Measurements from ENCODE around the gene ACBD4. TPM values are rescaled to one million over a fixed set of nuclear protein-coding genes. Genes with fewer than 3 reads are reported as not detected.
"Not testable (repeated sequence)": the region's sequence is repeated elsewhere in the genome, so short reads cannot be mapped to it uniquely, and the experiment has no call there.

The ACBD4 gene
- total and polyA plus RNA-seq, 2 donors (not counting 3 experiments of a cell fraction or from before 2014, with no cell fraction given) = 4.5 to 7.5 TPM

GRCh38 chr17:45123930-45124796 is 11.3 kb upstream of the ACBD4 start:
- no peak overlapping the region for H3K9ac ChIP-seq (replicated peaks; ENCODE audit: extremely low read depth, insufficient read depth, low read length)
- H3K9me1 ChIP-seq (replicated peaks; ENCODE audit: control insufficient read depth, extremely low read depth, insufficient read depth, low read length) = no peaks in the 10 kb centered on the region
- peak overlapping the region; percentile 59 for H3K27ac ChIP-seq (ENCODE audit: insufficient read depth, low read depth, low read length)
- H3K36me3 ChIP-seq (ENCODE audit: control insufficient read depth in 2 of 2, extremely low read depth in 1 of 2, insufficient read depth in 2 of 2, low read length in 2 of 2) = peaks cover 0 to 2% of the 10 kb centered on the region in 2 experiments
- ChIA-PET POLR2A (interaction anchor here (0.6 kb wide), 1 partner anchor 57 kb away, joined by 3 read pairs; no protein-coding TSS in a partner anchor), CTCF (interaction anchor here (1.0 to 3.8 kb wide), 6 partner anchors 9 to 346 kb away, joined by 3 to 20 read pairs (median 6); partner anchors contain the start of gene ACBD4)
- no peaks in the 10 kb centered on the region for H3K9me3 ChIP-seq (replicated peaks; ENCODE audit: control insufficient read depth, insufficient read depth, low read length)
- dilution Hi-C loops (cut with MboI; ENCODE audit: extremely low pct_ligation_motif_present, low sequenced_read_pairs) (no loop called here), intact Hi-C loops (cut with micrococcal nuclease) (loop anchor here (1.0 kb wide), 1 partner anchor 8 kb away; the partner anchor contains the start of gene PLCD3)
- TF ChIP-seq MYC (IDR thresholded peaks at IDR 0.05; ENCODE audit: low read depth, low read length) (no peak), POLR2AphosphoS5 (IDR thresholded peaks at IDR 0.05; ENCODE audit: insufficient read depth, low read depth, low read length) (peak; percentile 92), POLR2A (IDR thresholded peaks at IDR 0.05; ENCODE audit: low read depth, low read length) (peak; percentile 34), MAX (IDR thresholded peaks at IDR 0.05; ENCODE audit: insufficient read depth, insufficient read length) (no peak), FOS (IDR thresholded peaks at IDR 0.05; ENCODE audit: borderline replicate concordance, insufficient read depth, low read length) (peak; percentile 98), CTCF (IDR thresholded peaks at IDR 0.05; ENCODE audit: extremely low read depth in 1 of 2, insufficient read depth in 1 of 2, low read depth in 1 of 2, low read length in 2 of 2) (no peak), JUN (IDR thresholded peaks at IDR 0.05; ENCODE audit: borderline replicate concordance, insufficient read depth, insufficient read length, low read depth) (peak; percentile 96)
- H3K27me3 ChIP-seq (ENCODE audit: control insufficient read depth in 2 of 2, insufficient read depth in 2 of 2, low read length in 2 of 2) = no peaks in the 10 kb centered on the region
- FAIRE-seq (peak; percentile 99), DNase-seq (ENCODE audit: low read depth, low spot score) (peak; percentile 90)
- H4K20me1 ChIP-seq (replicated peaks; ENCODE audit: control insufficient read depth, extremely low read depth, insufficient read depth, low read length) = no peaks in the 10 kb centered on the region
- no peak overlapping the region for H3K4me3 ChIP-seq (replicated peaks in 1 of 3; ENCODE audit: insufficient read depth in 1 of 3, low read depth in 1 of 3, low read length in 3 of 3)
- H3K4me1 ChIP-seq (ENCODE audit: control insufficient read depth, extremely low read depth, insufficient read depth, low read length) = peaks cover 30% of the 10 kb centered on the region
- no TSS peak for BruUV-seq (replicated peaks)
- H2AFZ ChIP-seq (ENCODE audit: low read depth, low read length) = peak overlapping the region; percentile 7
- no peaks in the 10 kb centered on the region for H3K79me2 ChIP-seq (ENCODE audit: control insufficient read depth, insufficient read depth, low read length)
- H3K4me2 ChIP-seq (ENCODE audit: insufficient read depth, low read length) = peak overlapping the region; percentile 35

GRCh38 chr17:45124797-45125122 is 10.7 kb upstream of the ACBD4 start:
- H2AFZ ChIP-seq (ENCODE audit: low read depth, low read length); H3K27me3 ChIP-seq (ENCODE audit: control insufficient read depth in 2 of 2, insufficient read depth in 2 of 2, low read length in 2 of 2); BruUV-seq (replicated peaks); H3K9ac ChIP-seq (replicated peaks; ENCODE audit: extremely low read depth, insufficient read depth, low read length); H3K4me3 ChIP-seq (replicated peaks in 1 of 3; ENCODE audit: insufficient read depth in 1 of 3, low read depth in 1 of 3, low read length in 3 of 3); FAIRE-seq; dilution Hi-C loops (cut with MboI; ENCODE audit: extremely low pct_ligation_motif_present, low sequenced_read_pairs); H4K20me1 ChIP-seq (replicated peaks; ENCODE audit: control insufficient read depth, extremely low read depth, insufficient read depth, low read length); H3K36me3 ChIP-seq (ENCODE audit: control insufficient read depth in 2 of 2, extremely low read depth in 1 of 2, insufficient read depth in 2 of 2, low read length in 2 of 2); DNase-seq (ENCODE audit: low read depth, low spot score); H3K9me1 ChIP-seq (replicated peaks; ENCODE audit: control insufficient read depth, extremely low read depth, insufficient read depth, low read length); H3K4me2 ChIP-seq (ENCODE audit: insufficient read depth, low read length); POLR2A ChIA-PET; H3K79me2 ChIP-seq (ENCODE audit: control insufficient read depth, insufficient read depth, low read length); H3K9me3 ChIP-seq (replicated peaks; ENCODE audit: control insufficient read depth, insufficient read depth, low read length): not testable (repeated sequence)
- Histone ChIP-seq H3K4me1 (ENCODE audit: control insufficient read depth, extremely low read depth, insufficient read depth, low read length) (peaks cover 30% of the 10 kb centered on the region), H3K27ac (ENCODE audit: insufficient read depth, low read depth, low read length) (peak overlapping the region; percentile 59)
- intact Hi-C loops (cut with micrococcal nuclease) = loop anchor here (1.0 kb wide), 1 partner anchor 8 kb away; the partner anchor contains the start of gene PLCD3
- CTCF ChIA-PET = interaction anchor here (1.4 to 3.8 kb wide), 4 partner anchors 9 to 25 kb away, joined by 5 to 20 read pairs (median 7); partner anchors contain the start of gene ACBD4
